ENCODE data around the gene ATOH8. TPM values are rescaled to one million over a fixed set of nuclear protein-coding genes. Genes with fewer than 3 reads are reported as not detected.

Gene ATOH8
- total and polyA plus RNA-seq, 2 donors (not counting 3 experiments of a cell fraction or from before 2014, with no cell fraction given): 10.3 to 12.8 TPM

DNA sequence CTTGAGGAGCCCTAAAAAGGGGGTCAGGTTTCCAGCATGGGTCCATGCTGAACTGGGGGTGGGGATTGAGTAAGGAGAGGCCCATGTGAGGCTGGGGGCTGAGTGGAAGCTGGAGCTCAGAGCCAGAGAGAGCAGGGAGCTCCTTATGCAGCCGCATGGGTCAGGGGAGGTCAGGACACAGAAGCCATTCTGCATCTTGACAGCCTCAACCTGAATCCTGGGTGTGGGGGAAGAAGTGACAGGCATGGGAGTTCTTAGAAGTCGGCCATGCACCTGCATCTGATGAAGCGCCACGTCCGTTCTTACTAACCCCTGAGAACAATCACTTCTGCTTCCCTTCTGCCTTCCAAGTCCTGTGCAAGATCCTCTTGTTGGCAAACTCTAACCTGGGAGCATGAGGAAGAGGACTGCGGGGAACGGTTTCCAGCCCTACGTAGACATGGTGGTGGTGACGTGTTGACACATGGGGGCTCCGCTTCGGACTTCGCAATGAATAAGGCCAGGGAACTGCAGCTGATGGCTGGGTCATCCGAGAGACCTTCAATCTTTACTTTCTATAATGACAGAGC is 37.4 kb upstream of the ATOH8 start:
- Histone ChIP-seq H3K79me2 (ENCODE audit: control insufficient read depth, insufficient read depth, low read length) (no peaks in the 10 kb centered on the region), H3K4me3 (replicated peaks in 1 of 3; ENCODE audit: insufficient read depth in 1 of 3, low read depth in 1 of 3, low read length in 3 of 3) (no peak overlapping the region), H3K9ac (replicated peaks; ENCODE audit: extremely low read depth, insufficient read depth, low read length) (no peak overlapping the region), H2AFZ (ENCODE audit: low read depth, low read length) (no peak overlapping the region), H3K27ac (ENCODE audit: insufficient read depth, low read depth, low read length) (no peak overlapping the region), H3K9me3 (replicated peaks; ENCODE audit: control insufficient read depth, insufficient read depth, low read length) (no peaks in the 10 kb centered on the region), H3K4me1 (ENCODE audit: control insufficient read depth, extremely low read depth, insufficient read depth, low read length) (no peaks in the 10 kb centered on the region), H3K36me3 (ENCODE audit: control insufficient read depth in 2 of 2, extremely low read depth in 1 of 2, insufficient read depth in 2 of 2, low read length in 2 of 2) (no peaks in the 10 kb centered on the region), H3K9me1 (replicated peaks; ENCODE audit: control insufficient read depth, extremely low read depth, insufficient read depth, low read length) (no peaks in the 10 kb centered on the region), H3K27me3 (ENCODE audit: control insufficient read depth in 2 of 2, insufficient read depth in 2 of 2, low read length in 2 of 2) (peaks cover 2 to 5% of the 10 kb centered on the region in 2 experiments), H3K4me2 (ENCODE audit: insufficient read depth, low read length) (no peak overlapping the region), H4K20me1 (replicated peaks; ENCODE audit: control insufficient read depth, extremely low read depth, insufficient read depth, low read length) (no peaks in the 10 kb centered on the region)
- CTCF ChIA-PET: interaction anchor here (1.3 to 1.6 kb wide), 5 partner anchors 9 to 98 kb away, joined by 4 to 12 read pairs (median 5); no protein-coding TSS in a partner anchor
- DNase-seq (ENCODE audit: low read depth, low spot score) (no peak), FAIRE-seq (no peak)
- dilution Hi-C loops (cut with MboI; ENCODE audit: extremely low pct_ligation_motif_present, low sequenced_read_pairs) (loop anchor here (25.0 kb wide), 1 partner anchor 96 kb away; no protein-coding TSS in a partner anchor), intact Hi-C loops (cut with micrococcal nuclease) (no loop called here)
- no TSS peak for BruUV-seq (replicated peaks)
- POLR2A ChIA-PET: no interaction called here
- TF ChIP-seq MYC (IDR thresholded peaks at IDR 0.05; ENCODE audit: low read depth, low read length) (no peak), POLR2A (IDR thresholded peaks at IDR 0.05; ENCODE audit: low read depth, low read length) (no peak), JUN (IDR thresholded peaks at IDR 0.05; ENCODE audit: borderline replicate concordance, insufficient read depth, insufficient read length, low read depth) (no peak), GATA2 (IDR thresholded peaks at IDR 0.05; ENCODE audit: insufficient read depth, insufficient read length, low read depth, low read length) (no peak), FOS (IDR thresholded peaks at IDR 0.05; ENCODE audit: borderline replicate concordance, insufficient read depth, low read length) (no peak), POLR2AphosphoS5 (IDR thresholded peaks at IDR 0.05; ENCODE audit: insufficient read depth, low read depth, low read length) (no peak), EZH2 (IDR thresholded peaks at IDR 0.05; ENCODE audit: borderline replicate concordance, low read depth, low read length, severe bottlenecking) (no peak)
- TF ChIP-seq, protein P1, sequence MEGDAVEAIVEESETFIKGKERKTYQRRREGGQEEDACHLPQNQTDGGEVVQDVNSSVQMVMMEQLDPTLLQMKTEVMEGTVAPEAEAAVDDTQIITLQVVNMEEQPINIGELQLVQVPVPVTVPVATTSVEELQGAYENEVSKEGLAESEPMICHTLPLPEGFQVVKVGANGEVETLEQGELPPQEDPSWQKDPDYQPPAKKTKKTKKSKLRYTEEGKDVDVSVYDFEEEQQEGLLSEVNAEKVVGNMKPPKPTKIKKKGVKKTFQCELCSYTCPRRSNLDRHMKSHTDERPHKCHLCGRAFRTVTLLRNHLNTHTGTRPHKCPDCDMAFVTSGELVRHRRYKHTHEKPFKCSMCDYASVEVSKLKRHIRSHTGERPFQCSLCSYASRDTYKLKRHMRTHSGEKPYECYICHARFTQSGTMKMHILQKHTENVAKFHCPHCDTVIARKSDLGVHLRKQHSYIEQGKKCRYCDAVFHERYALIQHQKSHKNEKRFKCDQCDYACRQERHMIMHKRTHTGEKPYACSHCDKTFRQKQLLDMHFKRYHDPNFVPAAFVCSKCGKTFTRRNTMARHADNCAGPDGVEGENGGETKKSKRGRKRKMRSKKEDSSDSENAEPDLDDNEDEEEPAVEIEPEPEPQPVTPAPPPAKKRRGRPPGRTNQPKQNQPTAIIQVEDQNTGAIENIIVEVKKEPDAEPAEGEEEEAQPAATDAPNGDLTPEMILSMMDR (IDR thresholded peaks at IDR 0.05; ENCODE audit: extremely low read depth in 1 of 2, insufficient read depth in 1 of 2, low read depth in 1 of 2, low read length in 2 of 2): no peak
- TF ChIP-seq, protein P2, sequence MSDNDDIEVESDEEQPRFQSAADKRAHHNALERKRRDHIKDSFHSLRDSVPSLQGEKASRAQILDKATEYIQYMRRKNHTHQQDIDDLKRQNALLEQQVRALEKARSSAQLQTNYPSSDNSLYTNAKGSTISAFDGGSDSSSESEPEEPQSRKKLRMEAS (IDR thresholded peaks at IDR 0.05; ENCODE audit: insufficient read depth, insufficient read length): no peak

Measured in endothelial cell of umbilical vein (primary cell).